NCI-H128 (cell line): Measurements from ENCODE around the gene SLC39A8.

Experiments
- DNase-seq: peaks from one replicate; lab custom pipeline; 2025; ENCODE audit not compliant: unreplicated experiment; lab: John Stamatoyannopoulos, UW

SLC39A8 gene

GRCh38 chr4:102234243-102234838 lies 110.9 kb downstream of the SLC39A8 start:
- no peak for DNase-seq

DNA sequence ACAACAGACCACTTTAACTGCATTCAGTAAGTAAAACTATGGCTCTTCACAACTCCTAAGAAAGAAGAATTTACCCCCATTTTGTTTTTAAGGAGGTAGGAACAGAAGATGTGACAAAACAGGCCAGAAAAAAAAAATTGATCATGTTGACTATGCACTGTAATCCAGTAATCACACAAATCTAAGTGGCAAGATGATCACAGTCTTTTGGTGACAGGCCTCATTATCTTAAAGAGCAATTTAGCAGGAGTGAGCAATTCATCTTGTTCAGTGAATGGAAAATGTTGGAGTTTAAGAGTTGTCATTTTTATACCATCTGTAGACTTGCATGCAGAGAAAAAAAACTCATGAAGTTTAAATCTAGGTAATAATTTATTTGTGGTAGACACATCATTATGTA lies 115.1 kb downstream of the SLC39A8 start:
- DNase-seq: no peak

DNA sequence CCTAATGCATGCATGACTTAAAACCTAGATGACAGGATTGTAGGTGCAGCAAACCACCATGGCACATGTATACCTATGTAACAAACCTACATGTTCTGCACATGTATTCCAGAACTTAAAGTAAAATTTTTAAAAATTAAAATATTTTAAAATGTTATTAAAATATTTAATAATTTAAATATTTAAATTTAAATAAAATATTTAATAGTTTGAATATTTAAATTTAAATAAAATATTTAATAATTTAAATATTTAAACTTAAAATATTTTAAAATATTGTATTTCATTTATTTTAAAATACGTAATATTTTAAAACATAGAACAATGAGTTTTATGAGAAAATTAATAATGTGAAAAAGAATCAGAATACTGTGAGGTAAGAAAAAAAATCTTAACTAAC lies 117.9 kb downstream of the SLC39A8 start:
- DNase-seq: no peak

DNA sequence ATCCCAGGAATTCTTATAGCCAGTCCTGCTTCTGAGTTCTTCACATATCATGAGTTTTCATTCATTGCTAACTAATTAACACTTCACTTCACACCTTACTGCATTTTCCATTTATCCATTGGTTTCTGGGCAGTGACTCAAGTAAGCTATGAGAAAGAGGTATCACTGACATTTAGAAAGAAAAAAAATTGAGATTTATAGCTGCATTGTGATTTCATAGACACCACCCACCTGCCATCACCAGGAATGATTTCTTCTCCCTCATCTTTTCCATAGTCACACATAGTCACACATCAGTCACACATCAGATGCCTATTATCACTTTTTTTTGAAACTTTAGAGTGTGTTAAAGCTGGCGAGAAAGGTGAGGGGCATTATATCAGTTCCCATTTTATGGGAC lies 121.8 kb downstream of the SLC39A8 start:
- no peak for DNase-seq

GRCh38 chr4:102222838-102223409 lies 122.4 kb downstream of the SLC39A8 start:
- DNase-seq: no peak

- no peak for DNase-seq
Observed at GRCh38 chr4:102219129-102219528, 126.2 kb downstream of the SLC39A8 start.

DNA sequence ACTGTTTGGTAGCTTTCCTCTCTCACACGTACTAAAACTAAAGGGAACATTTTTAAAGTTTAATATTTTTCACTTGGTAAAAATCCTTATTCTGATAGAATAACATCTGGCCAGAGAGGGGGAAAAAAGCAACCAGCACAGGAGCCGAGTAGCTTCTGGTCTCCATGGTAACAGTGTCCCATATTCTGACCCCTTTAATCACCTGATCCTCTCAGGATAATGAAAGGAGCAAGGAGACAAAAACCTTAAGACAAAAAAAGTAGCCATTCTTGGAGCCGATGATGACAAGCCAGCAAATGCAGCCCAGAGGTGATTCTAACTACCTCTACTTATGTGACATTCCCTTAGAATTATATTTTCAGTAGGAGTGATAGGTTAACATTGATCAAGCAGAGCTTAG lies 126.6 kb downstream of the SLC39A8 start:
- DNase-seq: no peak

DNA sequence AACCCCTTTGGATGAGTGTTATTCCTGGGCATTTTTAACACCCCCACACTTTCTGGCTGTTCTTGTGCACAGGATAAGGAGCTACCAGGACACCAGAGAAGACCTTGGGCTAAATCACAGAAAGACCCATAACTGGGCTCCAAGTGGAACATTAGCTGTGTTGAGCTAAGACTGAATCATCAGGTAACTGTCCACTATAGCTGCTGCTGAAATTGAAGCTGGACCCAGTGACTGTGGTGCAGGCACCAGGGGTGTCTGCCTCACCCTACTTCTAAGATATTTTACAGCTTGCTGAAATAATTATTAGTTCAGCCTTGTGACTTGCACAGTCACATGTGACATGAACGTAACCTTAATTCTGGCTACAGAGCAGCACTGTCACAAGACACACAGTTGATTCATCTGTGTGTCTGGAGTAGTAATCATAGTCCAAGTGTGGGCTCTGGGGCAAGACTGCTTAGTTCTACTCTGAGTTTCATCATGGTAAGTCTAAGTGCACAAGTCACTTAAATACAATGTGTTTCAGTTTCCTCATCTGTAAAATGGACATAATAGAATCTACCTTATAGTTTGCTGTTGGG lies 127.4 kb downstream of the SLC39A8 start:
- DNase-seq: no peak

- no peak for DNase-seq
Observed at GRCh38 chr4:102217345-102217744, 127.9 kb downstream of the SLC39A8 start.

DNA sequence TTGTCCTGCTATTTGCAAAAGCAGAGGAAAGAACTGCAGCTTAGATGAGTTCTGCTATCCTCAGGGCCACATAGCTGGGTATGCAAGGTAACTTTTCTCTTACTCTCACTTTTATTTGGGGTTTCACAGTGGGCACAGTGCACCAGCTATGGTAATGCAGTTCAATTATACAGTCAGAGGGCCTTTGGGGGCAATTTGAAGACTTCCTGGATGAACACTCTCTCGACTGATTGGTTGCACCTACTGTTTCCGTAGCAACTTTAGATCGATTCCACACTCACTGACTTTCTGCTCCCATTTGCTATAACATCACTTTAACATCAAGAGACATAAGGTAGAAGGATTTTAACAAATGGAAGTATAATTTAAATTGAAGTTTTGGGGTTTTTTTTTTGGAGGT lies 128.6 kb downstream of the SLC39A8 start:
- no peak for DNase-seq

DNA sequence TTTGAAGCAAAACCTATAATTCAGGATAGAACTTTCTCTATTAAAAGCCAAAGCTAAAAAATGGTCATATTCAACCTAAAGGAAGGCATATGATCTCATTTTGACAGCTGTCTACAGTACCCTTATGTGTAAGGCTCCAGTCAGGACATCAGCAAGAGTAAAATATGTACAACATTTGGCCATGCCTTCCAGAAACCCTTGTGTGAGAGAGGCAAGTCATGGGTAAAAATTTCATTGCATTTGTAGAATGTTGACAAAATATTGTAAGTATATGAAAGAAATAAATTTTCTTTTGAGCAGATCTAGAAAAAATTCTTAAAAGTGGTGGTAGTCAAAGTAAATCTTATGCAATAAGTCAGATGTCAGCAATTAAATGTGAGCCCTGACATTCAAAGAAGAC lies 132.3 kb downstream of the SLC39A8 start:
- DNase-seq: no peak
